NCI-H524 treated with DMSO at 0.1 percent for 48 hours (cell line): ENCODE measurements around the gene ZNF888.
"Not testable (repeated sequence)": the region's sequence is repeated elsewhere in the genome, so short reads cannot be mapped to it uniquely, and the experiment has no call there.

Experiments
- DNase-seq: peaks from one replicate; lab custom pipeline; 2025; lab: John Stamatoyannopoulos, UW

The ZNF888 gene

GRCh38 chr19:52941941-52942385 is 18.7 kb upstream of the ZNF888 start:
- no peak for DNase-seq

GRCh38 chr19:52941523-52941922 is 18.3 kb upstream of the ZNF888 start:
- DNase-seq: not testable (repeated sequence)

GRCh38 chr19:52940905-52941304 is 17.7 kb upstream of the ZNF888 start:
- DNase-seq: not testable (repeated sequence)

GRCh38 chr19:52938761-52939160 is 15.5 kb upstream of the ZNF888 start:
- no peak for DNase-seq

GRCh38 chr19:52936954-52937325 is 13.7 kb upstream of the ZNF888 start:
- no peak for DNase-seq

- no peak for DNase-seq
Measured at GRCh38 chr19:52936151-52936953, 13.1 kb upstream of the ZNF888 start.

GRCh38 chr19:52935434-52935833 is 12.2 kb upstream of the ZNF888 start:
- no peak for DNase-seq

- not testable (repeated sequence) for DNase-seq
Measured at GRCh38 chr19:52924641-52925040, 1.4 kb upstream of the ZNF888 start.

- no peak for DNase-seq
Measured at GRCh38 chr19:52923778-52924593, 758 bp upstream of the ZNF888 start.

GRCh38 chr19:52917531-52917930 is 5.7 kb downstream of the ZNF888 start:
- DNase-seq: no peak

- DNase-seq: no peak
Measured at GRCh38 chr19:52910648-52911047, 12.6 kb downstream of the ZNF888 start.

GRCh38 chr19:52904052-52904780 is 19.0 kb downstream of the ZNF888 start:
- not testable (repeated sequence) for DNase-seq

- no peak for DNase-seq
Measured at GRCh38 chr19:52901842-52902241, 21.4 kb downstream of the ZNF888 start.

- not testable (repeated sequence) for DNase-seq
Measured at GRCh38 chr19:52898596-52898995, 24.6 kb downstream of the ZNF888 start.

GRCh38 chr19:52898101-52898500 is 25.1 kb downstream of the ZNF888 start:
- no peak for DNase-seq

- DNase-seq: no peak
Measured at GRCh38 chr19:52897138-52897935, 25.9 kb downstream of the ZNF888 start, which contains the start of gene ZNF320. Gene ZNF320, minus strand, starts transcription at chr19:52897635. Its CDS starts 7,380 bp downstream, at chr19:52890255.

GRCh38 chr19:52896431-52897137 is 26.6 kb downstream of the ZNF888 start:
- DNase-seq: no peak

- no peak for DNase-seq
Measured at GRCh38 chr19:52891336-52891735, 31.9 kb downstream of the ZNF888 start.

- no peak for DNase-seq
Measured at GRCh38 chr19:52889931-52890330, 33.3 kb downstream of the ZNF888 start.

- no peak for DNase-seq
Measured at GRCh38 chr19:52889076-52889475, 34.2 kb downstream of the ZNF888 start.

- no peak for DNase-seq
Measured at GRCh38 chr19:52880895-52881389, 42.3 kb downstream of the ZNF888 start.
